Mesendoderm (in vitro differentiated cells): ENCODE data around the gene RAD23B.

ENCODE experiments used
- DNase-seq: peaks from one replicate; pipeline ENCODE4 v3.0.0; 2013
- H2AK5ac ChIP-seq: 2 replicates; pipeline ENCODE4 v1.6.1; 2013; ENCODE audit warnings: low read length, inconsistent platforms
- H2BK120ac ChIP-seq: 2 replicates; pipeline ENCODE4 v1.6.1; 2013; ENCODE audit warnings: low read depth, mild to moderate bottlenecking, low read length, moderate library complexity, mixed read lengths
- H2BK15ac ChIP-seq: replicated peaks from 2 replicates; pipeline ENCODE4 v1.6.1; 2013; ENCODE audit warnings: low read depth, mild to moderate bottlenecking, moderate library complexity
- H2BK5ac ChIP-seq: 2 replicates; pipeline ENCODE4 v1.6.1; 2013; ENCODE audit warnings: low read length, inconsistent platforms
- H3K18ac ChIP-seq: 2 replicates; pipeline ENCODE4 v1.6.1; 2013; ENCODE audit warnings: mild to moderate bottlenecking, low read length, mixed read lengths
- H3K23ac ChIP-seq: one replicate; pipeline ENCODE4 v1.6.1; 2013; ENCODE audit warnings: low read length
- H3K27ac ChIP-seq: 2 replicates; pipeline ENCODE4 v1.5.1; 2013; ENCODE audit warnings: low read depth, mild to moderate bottlenecking, inconsistent platforms, low read length, moderate library complexity
- H3K27me3 ChIP-seq: 2 replicates; pipeline ENCODE4 v1.6.1; 2013; ENCODE audit warnings: low read length, control low read depth, mild to moderate bottlenecking, inconsistent platforms; ENCODE audit not compliant: insufficient read depth, poor library complexity
- H3K36me3 ChIP-seq: 2 replicates; pipeline ENCODE4 v1.6.1; 2013; ENCODE audit warnings: low read length, inconsistent platforms; ENCODE audit not compliant: control insufficient read depth, insufficient read depth
- H3K4ac ChIP-seq: one replicate; pipeline ENCODE4 v1.6.1; 2013; ENCODE audit warnings: low read depth, mild to moderate bottlenecking, low read length, moderate library complexity
- H3K4me1 ChIP-seq: 2 replicates; pipeline ENCODE4 v1.6.1; 2013; ENCODE audit warnings: low read depth, low read length, inconsistent platforms; ENCODE audit not compliant: control insufficient read depth
- H3K4me2 ChIP-seq: 2 replicates; pipeline ENCODE4 v1.6.1; 2013; ENCODE audit warnings: low read length
- H3K4me3 ChIP-seq: 2 replicates; pipeline ENCODE4 v1.5.1; 2013; ENCODE audit warnings: mild to moderate bottlenecking, low read length
- H3K56ac ChIP-seq: one replicate; pipeline ENCODE4 v1.6.1; 2013; ENCODE audit warnings: low read length
- H3K79me1 ChIP-seq: 2 replicates; pipeline ENCODE4 v1.6.1; 2013; ENCODE audit warnings: low read length, inconsistent platforms
- H3K79me2 ChIP-seq: 2 replicates; pipeline ENCODE4 v1.6.1; 2013; ENCODE audit warnings: mild to moderate bottlenecking, low read length; ENCODE audit not compliant: control insufficient read depth, insufficient read depth
- H3K9ac ChIP-seq: 2 replicates; pipeline ENCODE4 v1.6.1; 2013; ENCODE audit warnings: low read length, inconsistent platforms
- H4K5ac ChIP-seq: one replicate; pipeline ENCODE4 v1.6.1; 2013; ENCODE audit warnings: low read length
- H4K8ac ChIP-seq: one replicate; pipeline ENCODE4 v1.6.1; 2013; ENCODE audit warnings: low read depth, mild to moderate bottlenecking, control low read depth, low read length, moderate library complexity
- WGBS: extraction: QIAGEN DNeasy Blood & Tissue Kit; methylation state at CpG from one replicate; pipeline ENCODE4 v1.1.7; 2013; ENCODE audit warnings: low lambda C conversion rate, missing lambda C conversion rate; ENCODE audit not compliant: insufficient coverage; ENCODE audit errors: extremely low coverage; 5-methylcytosine and 5-hydroxymethylcytosine counted together

The RAD23B gene

GRCh38 chr9:107270082-107270481 lies 13.0 kb upstream of the RAD23B start:
- no peak overlapping the region for H2BK120ac ChIP-seq
- H3K27me3 ChIP-seq = no peaks in the 10 kb centered on the region
- H3K79me1 ChIP-seq = no peaks in the 10 kb centered on the region
- H3K18ac ChIP-seq = no peak overlapping the region
- WGBS = no CpG with 5 or more reads among the region's 1 CpG
- no peak overlapping the region for H3K23ac ChIP-seq
- no peak overlapping the region for H3K9ac ChIP-seq
- DNase-seq = no peak
- H3K36me3 ChIP-seq = no peaks in the 10 kb centered on the region
- H3K4me1 ChIP-seq = no peaks in the 10 kb centered on the region
- H2AK5ac ChIP-seq = no peak overlapping the region
- no peak overlapping the region for H3K4me2 ChIP-seq
- no peaks in the 10 kb centered on the region for H3K79me2 ChIP-seq
- H3K56ac ChIP-seq = no peak overlapping the region
- H2BK15ac ChIP-seq = no peak overlapping the region
- no peak overlapping the region for H3K4me3 ChIP-seq
- no peak overlapping the region for H2BK5ac ChIP-seq
- H4K5ac ChIP-seq = no peak overlapping the region
- H3K27ac ChIP-seq = no peak overlapping the region
- no peak overlapping the region for H3K4ac ChIP-seq
- H4K8ac ChIP-seq = no peak overlapping the region

- Histone ChIP-seq H3K4ac (no peak overlapping the region), H3K4me2 (no peak overlapping the region), H3K36me3 (no peaks in the 10 kb centered on the region), H3K56ac (no peak overlapping the region), H3K27me3 (no peaks in the 10 kb centered on the region), H3K27ac (no peak overlapping the region), H4K8ac (no peak overlapping the region), H3K79me1 (no peaks in the 10 kb centered on the region), H3K9ac (no peak overlapping the region), H2BK15ac (no peak overlapping the region), H2BK5ac (no peak overlapping the region), H2AK5ac (no peak overlapping the region), H3K4me3 (no peak overlapping the region), H3K18ac (no peak overlapping the region), H3K79me2 (no peaks in the 10 kb centered on the region), H3K23ac (no peak overlapping the region), H3K4me1 (no peaks in the 10 kb centered on the region), H4K5ac (no peak overlapping the region), H2BK120ac (no peak overlapping the region)
- no peak for DNase-seq
Observed at GRCh38 chr9:107270580-107270979, 12.5 kb upstream of the RAD23B start.

DNA sequence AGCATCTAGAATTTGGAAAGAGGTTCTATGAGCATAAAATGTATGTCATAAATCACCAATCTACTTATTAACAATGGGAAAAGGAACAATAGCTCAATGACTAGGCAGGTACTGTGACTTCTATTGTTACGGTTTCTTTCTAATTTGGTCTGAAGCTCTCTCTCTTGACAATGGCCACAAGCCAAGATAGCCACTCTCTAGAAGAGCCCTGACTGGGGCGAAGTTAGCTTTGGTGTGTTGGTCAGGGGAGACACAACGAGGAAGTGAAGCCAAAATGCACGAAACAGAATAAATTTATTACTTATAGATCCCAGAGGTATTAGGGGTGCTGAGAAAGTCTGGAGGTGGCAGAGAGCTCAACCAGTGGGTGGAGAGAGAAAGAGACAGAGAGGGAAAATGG lies 9.4 kb upstream of the RAD23B start:
- Histone ChIP-seq H3K4me1 (no peaks in the 10 kb centered on the region), H3K23ac (no peak overlapping the region)

GRCh38 chr9:107274096-107274495 lies 9.0 kb upstream of the RAD23B start:
- Histone ChIP-seq H3K4ac (no peak overlapping the region), H4K8ac (no peak overlapping the region), H2BK5ac (no peak overlapping the region), H3K56ac (no peak overlapping the region), H3K4me3 (no peak overlapping the region), H3K79me1 (no peaks in the 10 kb centered on the region), H3K18ac (no peak overlapping the region), H3K9ac (no peak overlapping the region), H2BK15ac (no peak overlapping the region), H3K79me2 (no peaks in the 10 kb centered on the region), H4K5ac (no peak overlapping the region), H3K4me2 (no peak overlapping the region), H2AK5ac (no peak overlapping the region), H3K23ac (no peak overlapping the region), H3K27me3 (no peaks in the 10 kb centered on the region), H3K36me3 (no peaks in the 10 kb centered on the region), H2BK120ac (no peak overlapping the region), H3K27ac (no peak overlapping the region), H3K4me1 (no peaks in the 10 kb centered on the region)
- no peak for DNase-seq
- WGBS = no CpG with 5 or more reads among the region's 1 CpG

More for the DNA sequence above, 9.4 kb upstream of the RAD23B start:
- Histone ChIP-seq H3K4ac (no peak overlapping the region), H3K27me3 (no peaks in the 10 kb centered on the region), H2BK15ac (no peak overlapping the region), H4K8ac (no peak overlapping the region), H3K36me3 (no peaks in the 10 kb centered on the region), H2AK5ac (no peak overlapping the region), H4K5ac (no peak overlapping the region), H3K79me1 (no peaks in the 10 kb centered on the region), H3K4me2 (no peak overlapping the region), H3K79me2 (no peaks in the 10 kb centered on the region), H3K18ac (no peak overlapping the region), H3K4me3 (no peak overlapping the region), H3K27ac (no peak overlapping the region), H3K9ac (no peak overlapping the region), H3K56ac (no peak overlapping the region), H2BK120ac (no peak overlapping the region), H2BK5ac (no peak overlapping the region)
- DNase-seq = no peak
- no CpG with 5 or more reads among the region's 4 CpGs for WGBS

- Histone ChIP-seq H4K5ac (no peak overlapping the region), H3K27ac (no peak overlapping the region), H3K23ac (no peak overlapping the region), H2BK5ac (no peak overlapping the region), H3K4me3 (no peak overlapping the region), H3K79me1 (no peaks in the 10 kb centered on the region), H3K56ac (no peak overlapping the region), H3K27me3 (no peaks in the 10 kb centered on the region), H3K4ac (no peak overlapping the region), H3K79me2 (no peaks in the 10 kb centered on the region), H2BK120ac (no peak overlapping the region), H4K8ac (no peak overlapping the region), H3K18ac (no peak overlapping the region), H3K4me2 (no peak overlapping the region), H2BK15ac (no peak overlapping the region), H3K4me1 (no peaks in the 10 kb centered on the region), H3K36me3 (no peaks in the 10 kb centered on the region), H2AK5ac (no peak overlapping the region), H3K9ac (no peak overlapping the region)
- WGBS = no CpG with 5 or more reads among the region's 4 CpGs
- no peak for DNase-seq
Observed at GRCh38 chr9:107274953-107275422, 8.1 kb upstream of the RAD23B start.

- Histone ChIP-seq H3K4me1 (no peaks in the 10 kb centered on the region), H3K27me3 (no peaks in the 10 kb centered on the region), H2BK5ac (no peak overlapping the region), H2AK5ac (no peak overlapping the region), H3K4me3 (no peak overlapping the region), H3K79me1 (no peaks in the 10 kb centered on the region), H3K9ac (no peak overlapping the region), H3K79me2 (no peaks in the 10 kb centered on the region), H3K27ac (no peak overlapping the region), H3K23ac (no peak overlapping the region), H3K4me2 (no peak overlapping the region), H3K4ac (no peak overlapping the region), H2BK15ac (no peak overlapping the region), H4K5ac (no peak overlapping the region), H2BK120ac (no peak overlapping the region), H3K18ac (no peak overlapping the region), H3K56ac (no peak overlapping the region), H4K8ac (no peak overlapping the region), H3K36me3 (no peaks in the 10 kb centered on the region)
- no peak for DNase-seq
- WGBS = no CpG with 5 or more reads among the region's 2 CpGs
Observed at GRCh38 chr9:107275530-107275929, 7.5 kb upstream of the RAD23B start.
